Ectodermal cell (in vitro differentiated cells): ENCODE measurements around the gene LMF1.

Experiments used
- H3K27ac ChIP-seq: 2 replicates; pipeline ENCODE4 v1.7.0; 2013; ENCODE audit warnings: mild to moderate bottlenecking, low read depth, low read length; ENCODE audit not compliant: insufficient read depth, poor library complexity, severe bottlenecking
- H3K27me3 ChIP-seq: 2 replicates; pipeline ENCODE4 v1.7.0; 2013; ENCODE audit warnings: mild to moderate bottlenecking, low read length; ENCODE audit not compliant: insufficient read depth, control insufficient read depth, poor library complexity, severe bottlenecking
- H3K36me3 ChIP-seq: one replicate; pipeline ENCODE4 v1.7.0; 2013; ENCODE audit warnings: low read length; ENCODE audit not compliant: control insufficient read depth, insufficient read depth
- H3K4me1 ChIP-seq: one replicate; pipeline ENCODE4 v1.7.0; 2013; ENCODE audit warnings: low read length; ENCODE audit not compliant: control insufficient read depth, insufficient read depth
- H3K4me3 ChIP-seq: 2 replicates; pipeline ENCODE4 v1.7.0; 2013; ENCODE audit warnings: low read depth, low read length, control low read depth; ENCODE audit not compliant: insufficient read depth
- H3K9me3 ChIP-seq: 2 replicates; pipeline ENCODE4 v1.7.0; 2013; ENCODE audit warnings: mild to moderate bottlenecking, low read length, moderate library complexity; ENCODE audit not compliant: control insufficient read depth
- WGBS, 2 experiments: methylation state at CpG; one replicate each; pipeline ENCODE4 v1.1.7; 2013; ENCODE audit warnings: missing lambda C conversion rate in 2 of 2; 5-methylcytosine and 5-hydroxymethylcytosine counted together

Gene LMF1

DNA sequence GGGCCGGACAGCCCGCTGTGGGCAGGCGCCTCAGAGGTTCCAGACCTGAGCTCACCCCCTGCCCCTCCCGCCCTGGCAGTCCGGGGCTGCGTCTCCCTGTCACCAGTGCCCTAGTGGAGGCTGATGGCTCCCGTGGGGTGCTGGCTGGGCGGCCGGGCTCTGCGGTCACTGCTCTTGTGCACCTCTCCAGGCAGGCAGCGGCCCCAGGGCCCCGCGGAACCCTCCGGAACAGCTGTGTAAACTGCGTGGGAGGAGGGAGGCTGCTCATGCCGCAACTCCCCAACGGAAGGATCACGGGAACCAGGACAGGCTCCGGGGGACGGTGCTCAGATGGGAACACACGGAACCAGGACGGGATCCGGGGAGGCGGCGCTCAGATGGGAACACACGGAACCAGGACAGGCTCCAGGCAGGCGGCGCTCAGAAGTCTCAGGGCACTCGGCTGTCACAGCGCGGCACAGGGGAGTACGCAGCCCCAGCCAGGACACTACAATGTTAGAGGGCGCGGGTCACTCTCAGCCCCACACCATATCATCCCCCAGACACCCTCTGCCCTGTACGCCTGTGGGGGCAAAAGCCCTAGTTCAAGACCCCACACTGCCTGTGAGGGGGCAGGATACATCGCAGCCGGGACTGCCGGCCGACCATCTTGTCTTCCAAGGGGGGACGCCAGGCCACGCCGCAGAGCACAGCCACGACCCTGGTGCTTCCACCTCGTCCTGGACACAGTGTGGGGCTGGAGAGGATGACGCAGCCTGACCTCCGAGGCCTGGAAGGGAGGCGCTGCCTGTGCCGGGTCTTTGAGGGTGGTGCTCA lies 96.2 kb downstream of the LMF1 start:
- Histone ChIP-seq H3K27ac (no peak overlapping the region), H3K4me1 (no peaks in the 10 kb centered on the region), H3K9me3 (no peaks in the 10 kb centered on the region), H3K36me3 (no peaks in the 10 kb centered on the region), H3K4me3 (no peak overlapping the region), H3K27me3 (no peaks in the 10 kb centered on the region)
- WGBS, 2 experiments, result 91 to 92% methylated on average over 48 of the region's 48 CpGs

DNA sequence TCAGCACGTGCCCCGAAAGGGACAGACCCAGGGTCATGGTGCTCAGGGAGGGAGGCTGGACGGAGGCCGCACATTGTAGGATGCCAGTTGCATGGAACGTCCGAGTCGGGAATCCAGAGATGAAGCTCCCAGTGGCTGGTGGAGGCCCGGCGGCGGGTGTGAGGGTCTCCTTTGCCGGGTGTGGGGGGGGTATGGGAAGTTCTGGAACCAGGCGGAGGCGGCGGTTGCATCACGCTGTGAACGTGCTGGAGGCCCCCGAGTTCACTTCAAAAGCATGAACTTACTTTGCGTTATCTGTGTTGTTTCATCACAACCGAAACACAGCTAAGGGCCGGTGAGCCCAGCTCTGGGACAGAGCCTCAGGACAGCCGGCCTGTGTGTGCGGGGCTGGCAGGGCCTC lies 96.9 kb downstream of the LMF1 start:
- Histone ChIP-seq H3K27me3 (no peaks in the 10 kb centered on the region), H3K4me3 (no peak overlapping the region), H3K36me3 (no peaks in the 10 kb centered on the region), H3K9me3 (no peaks in the 10 kb centered on the region), H3K4me1 (no peaks in the 10 kb centered on the region), H3K27ac (no peak overlapping the region)
- WGBS, 2 experiments, result 91 to 92% methylated on average over 22 of the region's 22 CpGs

DNA sequence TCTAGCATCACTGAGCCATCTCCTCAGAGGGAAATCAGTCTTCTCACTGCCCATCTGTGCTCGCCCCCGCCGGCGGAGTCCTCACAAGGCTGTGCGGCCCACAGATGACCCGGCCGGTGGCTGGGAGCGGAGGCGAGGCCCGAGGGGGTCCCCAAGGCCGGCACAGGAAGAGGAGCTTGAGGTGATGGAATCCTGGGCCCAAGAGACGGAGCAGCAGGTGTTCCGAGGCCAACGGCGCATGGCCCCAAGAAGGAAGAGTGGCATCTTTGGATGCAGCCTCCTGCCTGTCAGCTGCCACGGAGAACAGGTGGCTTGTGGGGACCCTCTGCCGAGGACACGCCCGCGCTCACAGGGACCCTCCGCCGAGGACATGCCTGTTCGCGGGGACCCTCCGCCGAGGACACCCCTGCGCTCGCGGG lies 97.5 kb downstream of the LMF1 start:
- WGBS, 2 experiments, result 89 to 91% methylated on average over 29 of the region's 29 CpGs
- Histone ChIP-seq H3K27me3 (no peaks in the 10 kb centered on the region), H3K36me3 (no peaks in the 10 kb centered on the region), H3K4me3 (no peak overlapping the region), H3K27ac (no peak overlapping the region), H3K9me3 (no peaks in the 10 kb centered on the region), H3K4me1 (no peaks in the 10 kb centered on the region)

DNA sequence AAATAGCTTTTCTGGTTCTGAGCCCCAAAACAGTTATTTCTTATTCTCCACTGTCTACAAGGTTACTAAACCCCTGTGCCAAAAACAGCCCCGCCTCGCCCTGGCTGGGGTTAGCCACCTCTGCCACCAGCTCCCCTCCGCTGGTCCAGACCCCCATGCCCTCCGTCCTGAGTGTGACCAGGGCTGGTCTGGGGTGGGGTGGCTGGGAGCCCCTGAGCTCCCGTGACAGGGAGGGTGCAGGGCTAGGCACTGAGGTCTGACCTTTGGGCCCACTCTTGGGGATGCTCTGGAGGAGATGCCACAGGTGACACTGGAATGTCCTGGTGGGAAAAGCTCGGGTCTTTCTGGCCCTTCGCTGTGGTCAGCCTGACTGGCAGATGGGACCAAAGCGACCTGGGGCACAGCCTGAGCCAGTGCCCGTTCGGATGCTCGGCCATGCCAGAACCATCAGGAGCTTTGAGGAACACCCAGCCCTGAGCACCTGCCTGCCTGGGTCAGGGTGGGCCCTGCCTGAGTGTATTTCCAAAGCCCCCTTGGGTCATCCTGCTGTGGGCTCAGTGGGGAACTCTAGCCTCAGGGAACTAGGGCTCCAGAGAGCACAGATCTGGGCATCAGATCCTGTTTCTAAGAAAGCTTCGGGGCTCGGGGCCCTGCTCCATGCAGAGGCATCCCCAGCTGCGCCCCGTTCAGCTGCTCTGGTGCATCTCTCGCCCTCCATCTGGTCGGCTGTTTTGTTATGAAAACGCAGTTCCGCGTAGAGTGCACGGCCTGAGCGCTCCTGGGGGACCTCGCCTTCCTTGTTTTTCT lies 98.1 kb downstream of the LMF1 start:
- Histone ChIP-seq H3K9me3 (no peaks in the 10 kb centered on the region), H3K4me1 (no peaks in the 10 kb centered on the region), H3K36me3 (no peaks in the 10 kb centered on the region), H3K27ac (no peak overlapping the region), H3K4me3 (no peak overlapping the region), H3K27me3 (no peaks in the 10 kb centered on the region)
- WGBS, 2 experiments, result 92 to 93% methylated on average over 23 of the region's 23 CpGs

DNA sequence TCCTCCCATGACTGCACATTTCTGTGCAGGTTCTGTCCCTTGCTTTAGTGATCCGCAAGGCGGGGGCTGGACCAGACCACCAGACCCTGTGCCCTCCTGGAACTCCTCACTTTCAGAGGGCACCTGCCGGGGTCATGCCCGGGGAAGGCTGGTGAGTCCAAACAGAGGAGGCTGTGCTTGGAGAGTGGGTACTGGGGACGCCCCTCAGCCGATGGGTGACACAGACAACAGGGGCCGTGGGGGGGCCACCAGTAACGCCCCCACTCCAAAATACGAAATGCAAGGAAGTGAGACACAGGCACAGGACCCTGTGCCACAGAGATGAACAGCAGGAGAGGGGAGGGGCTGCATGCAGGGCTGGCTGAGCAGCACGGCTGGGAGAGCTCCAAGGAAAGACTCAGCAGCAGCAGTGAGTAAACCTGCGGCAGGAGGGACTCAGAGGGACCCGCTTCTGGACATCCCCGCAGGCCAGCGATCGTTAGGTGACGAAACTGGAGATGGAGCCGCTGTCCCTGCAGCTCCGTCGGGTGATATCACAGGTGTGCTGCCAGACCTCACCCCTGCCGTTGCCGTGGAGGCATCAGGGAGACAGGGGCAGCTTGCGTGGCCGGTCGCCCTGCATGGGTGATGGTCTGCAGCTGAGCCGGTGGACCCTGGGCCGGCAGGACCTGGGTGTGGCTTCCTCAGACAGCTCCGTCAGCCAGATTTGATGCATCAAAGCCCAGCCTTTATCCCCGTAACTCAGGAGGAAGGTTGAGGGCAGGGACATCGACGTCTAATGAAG lies 99.0 kb downstream of the LMF1 start:
- Histone ChIP-seq H3K27ac (no peak overlapping the region), H3K9me3 (no peaks in the 10 kb centered on the region)
- 91 to 92% methylated on average over 30 of the region's 30 CpGs for WGBS, 2 experiments

DNA sequence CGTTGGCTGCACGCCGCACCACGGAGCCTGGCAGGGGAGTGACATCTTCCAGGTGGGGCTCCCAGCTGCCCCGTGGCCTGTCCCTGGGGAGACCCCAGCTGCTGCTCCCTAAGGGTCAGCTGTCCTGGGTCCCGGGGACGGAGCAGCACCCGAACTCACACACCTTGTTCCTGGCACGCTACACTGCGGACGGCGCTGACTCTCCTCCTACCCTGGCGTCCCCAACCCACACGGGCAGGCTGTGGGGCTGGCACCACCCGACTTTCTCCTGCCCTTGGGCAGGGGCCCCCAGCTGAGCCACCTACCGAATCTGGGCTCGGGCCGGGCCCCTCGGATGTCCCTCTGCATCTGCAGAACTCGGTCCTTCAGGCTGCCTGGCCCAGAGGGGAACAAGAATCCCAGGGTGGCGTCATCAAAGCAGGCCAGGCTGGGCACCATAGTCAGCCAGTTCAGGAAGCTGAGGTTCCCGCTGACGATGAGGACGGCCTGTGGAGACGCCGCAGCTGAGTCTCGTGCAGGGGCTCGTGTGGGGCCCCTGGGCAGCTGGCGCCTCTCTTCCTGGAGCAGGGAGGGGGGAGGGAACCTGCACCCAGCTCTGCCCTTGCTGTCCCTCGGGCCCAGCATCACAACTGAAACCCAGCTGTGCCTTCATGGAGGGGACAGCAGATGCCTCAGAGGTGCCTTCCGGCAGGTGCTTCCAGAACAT lies 99.8 kb downstream of the LMF1 start:
- Histone ChIP-seq H3K4me3 (no peak overlapping the region), H3K27ac (no peak overlapping the region), H3K4me1 (no peaks in the 10 kb centered on the region), H3K27me3 (no peaks in the 10 kb centered on the region), H3K9me3 (no peaks in the 10 kb centered on the region), H3K36me3 (no peaks in the 10 kb centered on the region)
- 94 to 96% methylated on average over 31 of the region's 31 CpGs for WGBS, 2 experiments

More for the DNA sequence above, 99.0 kb downstream of the LMF1 start:
- no peaks in the 10 kb centered on the region for H3K4me1 ChIP-seq
- H3K36me3 ChIP-seq, result no peaks in the 10 kb centered on the region
- no peak overlapping the region for H3K4me3 ChIP-seq
- H3K27me3 ChIP-seq, result no peaks in the 10 kb centered on the region

DNA sequence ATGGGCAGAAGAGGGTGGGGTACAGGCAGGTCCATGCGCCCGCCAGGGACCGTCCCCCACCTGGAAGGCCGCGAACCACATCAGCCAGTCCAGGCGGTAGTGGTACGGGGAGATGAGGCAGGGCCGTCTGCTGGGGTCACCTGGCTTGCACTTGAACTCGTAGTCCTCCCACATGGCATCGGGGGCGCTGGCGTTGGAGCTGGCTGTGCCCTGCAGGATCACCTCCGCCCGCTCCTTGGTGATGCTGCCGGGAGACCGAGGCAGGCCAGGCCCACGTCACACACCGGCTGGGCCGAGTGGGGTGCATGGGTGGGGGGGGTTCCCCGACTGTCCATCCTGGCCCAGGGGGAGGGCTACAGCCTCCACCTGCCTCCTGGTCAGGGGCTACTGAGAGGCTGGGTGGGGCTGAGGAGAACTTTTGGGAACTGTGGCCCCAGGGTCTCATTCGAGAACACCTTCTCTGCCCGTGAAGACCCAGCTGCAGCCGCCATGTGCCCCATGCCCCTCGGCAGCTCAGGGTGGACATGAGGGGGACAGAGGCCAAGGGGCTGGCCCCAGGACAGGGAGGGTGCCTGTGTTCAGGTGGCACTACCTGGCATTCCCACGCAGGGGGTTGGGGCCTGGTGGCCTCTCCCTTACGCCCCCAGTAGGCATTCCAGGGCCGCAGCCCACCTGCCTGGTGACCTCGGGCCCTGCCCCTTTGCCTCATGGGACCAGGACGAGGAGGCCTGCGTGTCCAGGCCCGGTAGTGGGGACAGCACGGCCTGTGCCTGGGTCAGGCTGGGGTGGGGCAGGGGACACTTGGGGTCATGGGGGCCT lies 100.8 kb downstream of the LMF1 start:
- H3K27ac ChIP-seq, result no peak overlapping the region
- no peak overlapping the region for H3K4me3 ChIP-seq
- no peaks in the 10 kb centered on the region for H3K36me3 ChIP-seq
- no peaks in the 10 kb centered on the region for H3K27me3 ChIP-seq
- no peaks in the 10 kb centered on the region for H3K9me3 ChIP-seq
- 94 to 95% methylated on average over 32 of the region's 32 CpGs for WGBS, 2 experiments
- H3K4me1 ChIP-seq, result no peaks in the 10 kb centered on the region

DNA sequence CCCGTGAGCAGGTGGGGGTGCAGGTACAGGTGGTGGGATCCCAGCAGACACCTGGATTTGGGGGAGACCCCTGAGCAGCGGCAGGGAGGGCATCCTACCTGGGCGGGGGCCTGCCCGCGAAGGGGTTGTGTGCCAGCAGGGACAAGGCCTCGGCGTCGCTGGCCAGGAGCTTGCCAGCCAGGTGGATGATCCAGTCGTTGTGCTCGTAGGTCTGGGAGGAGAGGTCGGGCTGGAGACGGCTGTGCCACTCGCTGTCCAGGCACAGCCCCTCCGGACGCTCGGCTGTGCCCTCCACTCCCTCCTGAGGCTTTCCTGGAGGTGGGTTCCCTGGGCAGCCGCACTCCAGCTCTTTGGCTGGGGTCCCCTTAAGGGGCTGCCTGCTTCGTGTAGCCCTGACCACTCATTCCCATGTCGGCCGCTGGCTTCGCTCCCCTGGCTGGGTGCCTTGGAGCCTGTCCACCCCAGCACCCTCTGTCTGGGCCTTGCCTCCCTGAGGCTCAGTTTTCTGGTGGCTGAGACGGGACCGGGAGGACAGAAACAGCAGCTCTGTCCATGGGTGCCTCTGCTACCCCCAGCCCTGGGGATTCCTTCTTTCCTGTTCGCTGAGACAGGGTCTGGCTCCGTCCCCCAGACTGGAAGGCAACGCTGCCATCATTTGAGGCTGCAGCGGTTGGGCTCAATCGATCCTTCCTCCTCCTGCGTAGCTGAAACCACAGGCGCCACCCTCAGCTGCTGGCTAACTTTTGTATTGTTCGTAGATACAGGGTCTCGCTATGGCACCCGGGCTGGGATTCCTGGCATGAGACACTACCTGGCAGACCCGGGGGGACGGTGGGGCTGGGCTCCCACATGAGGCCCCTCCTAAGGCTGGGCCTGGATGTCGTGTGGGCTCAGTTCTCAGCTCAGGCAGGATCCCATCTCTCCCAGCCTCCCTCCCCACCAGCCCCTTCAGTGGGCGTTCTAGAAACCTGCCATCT lies 101.7 kb downstream of the LMF1 start:
- Histone ChIP-seq H3K27me3 (no peaks in the 10 kb centered on the region), H3K27ac (no peak overlapping the region), H3K9me3 (no peaks in the 10 kb centered on the region), H3K36me3 (no peaks in the 10 kb centered on the region), H3K4me1 (no peaks in the 10 kb centered on the region), H3K4me3 (no peak overlapping the region)
- 93 to 94% methylated on average over 37 of the region's 37 CpGs for WGBS, 2 experiments
